GM18526 (cell line): ENCODE results near the gene SPAG4.

Experiments
- POLR2A ChIP-seq: IDR thresholded peaks from 3 replicates; pipeline ENCODE4 v1.6.1; 2011; ENCODE audit not compliant: insufficient read length; ENCODE audit errors: extremely low read depth

SPAG4 gene, protein sequence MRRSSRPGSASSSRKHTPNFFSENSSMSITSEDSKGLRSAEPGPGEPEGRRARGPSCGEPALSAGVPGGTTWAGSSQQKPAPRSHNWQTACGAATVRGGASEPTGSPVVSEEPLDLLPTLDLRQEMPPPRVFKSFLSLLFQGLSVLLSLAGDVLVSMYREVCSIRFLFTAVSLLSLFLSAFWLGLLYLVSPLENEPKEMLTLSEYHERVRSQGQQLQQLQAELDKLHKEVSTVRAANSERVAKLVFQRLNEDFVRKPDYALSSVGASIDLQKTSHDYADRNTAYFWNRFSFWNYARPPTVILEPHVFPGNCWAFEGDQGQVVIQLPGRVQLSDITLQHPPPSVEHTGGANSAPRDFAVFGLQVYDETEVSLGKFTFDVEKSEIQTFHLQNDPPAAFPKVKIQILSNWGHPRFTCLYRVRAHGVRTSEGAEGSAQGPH

GRCh38 chr20:35615667-35616464 is at the start of gene SPAG4:
TSS of gene SPAG4 (plus strand) at chr20:35615829. CDS start at chr20:35616004, 175 bp downstream.
- peak; percentile 80 for TF ChIP-seq POLR2A

DNA sequence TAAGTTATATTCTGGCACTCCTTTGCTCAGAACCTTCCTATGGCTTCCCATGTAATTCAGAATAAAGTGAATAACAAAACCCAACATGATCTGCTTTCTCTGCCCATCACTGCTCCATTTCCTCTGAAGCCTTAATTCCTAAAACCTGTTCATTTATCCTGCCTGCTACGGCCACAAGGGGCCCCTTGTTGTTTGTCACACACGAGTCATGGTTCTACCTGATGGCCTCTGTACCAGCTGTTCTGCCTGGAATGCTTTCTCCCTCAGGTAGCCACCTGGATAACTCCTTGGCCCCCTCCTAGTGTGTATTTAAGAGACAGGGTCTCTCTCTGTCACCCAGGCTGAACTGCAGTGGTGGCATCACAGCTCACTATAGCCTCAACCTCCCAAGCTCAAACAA is 47.0 kb upstream of the SPAG4 start:
- TF ChIP-seq POLR2A: no peak

DNA sequence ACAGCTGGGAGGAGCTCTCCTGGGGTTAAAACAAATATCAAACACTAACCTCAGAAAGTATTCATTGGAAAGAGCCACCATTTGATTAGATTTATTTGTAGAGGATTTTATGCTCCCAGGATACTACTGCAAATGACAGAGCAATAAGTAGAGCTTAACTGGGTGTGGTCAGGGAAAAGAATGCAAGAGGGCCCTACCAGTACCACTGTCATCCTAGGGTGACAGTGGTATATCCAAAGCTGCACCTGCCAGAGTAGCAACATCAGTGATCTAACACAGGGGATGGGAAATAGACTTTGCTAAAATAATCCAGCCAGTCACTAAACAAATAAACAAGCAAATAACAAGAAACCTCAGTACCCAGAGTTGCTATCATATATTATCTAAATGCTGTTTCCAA is 44.1 kb upstream of the SPAG4 start:
- no peak for TF ChIP-seq POLR2A

DNA sequence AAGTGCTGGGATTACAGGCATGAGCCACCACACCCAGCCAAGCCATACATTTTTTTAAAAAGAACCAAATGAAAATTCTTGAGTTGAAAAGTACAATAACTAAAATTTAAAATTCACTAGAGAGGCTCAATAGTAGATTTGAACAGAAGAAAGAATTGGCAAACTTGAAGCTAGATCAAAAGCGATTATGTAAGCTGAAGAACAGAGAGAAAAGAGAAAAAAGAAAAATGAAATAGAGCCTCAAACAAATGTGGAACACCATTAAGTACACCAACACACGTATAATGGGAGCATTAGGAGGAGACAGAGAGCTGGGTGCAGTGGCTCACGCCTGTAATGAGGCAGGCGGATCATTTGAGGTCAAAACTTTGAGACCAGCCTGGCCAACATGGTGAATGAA is 42.8 kb upstream of the SPAG4 start:
- TF ChIP-seq POLR2A: no peak

GRCh38 chr20:35575958-35576357 is 39.7 kb upstream of the SPAG4 start:
- no peak for TF ChIP-seq POLR2A

GRCh38 chr20:35576816-35577215 is 38.8 kb upstream of the SPAG4 start:
- TF ChIP-seq POLR2A: no peak

GRCh38 chr20:35578469-35578868 is 37.2 kb upstream of the SPAG4 start:
- TF ChIP-seq POLR2A: no peak

DNA sequence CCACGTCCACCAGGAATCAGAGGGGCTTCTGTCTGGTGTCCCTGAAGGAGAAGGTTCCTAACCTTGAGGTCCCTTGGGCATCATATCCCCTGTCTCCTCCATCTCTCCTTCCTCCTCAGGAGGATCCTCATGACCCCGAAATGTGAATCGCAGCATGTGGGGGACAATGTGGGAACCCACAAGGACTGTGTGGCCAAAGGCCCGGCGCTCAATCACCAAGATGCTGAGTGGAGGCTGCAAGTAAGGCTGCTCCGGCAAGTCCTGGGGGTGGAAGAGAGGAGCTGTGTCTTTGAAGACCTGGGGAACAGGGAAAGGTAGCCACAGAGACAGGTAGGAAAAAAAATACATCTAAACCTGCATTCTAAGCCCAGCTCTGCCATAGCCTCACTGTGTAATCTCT is 36.4 kb upstream of the SPAG4 start:
- TF ChIP-seq POLR2A: no peak

DNA sequence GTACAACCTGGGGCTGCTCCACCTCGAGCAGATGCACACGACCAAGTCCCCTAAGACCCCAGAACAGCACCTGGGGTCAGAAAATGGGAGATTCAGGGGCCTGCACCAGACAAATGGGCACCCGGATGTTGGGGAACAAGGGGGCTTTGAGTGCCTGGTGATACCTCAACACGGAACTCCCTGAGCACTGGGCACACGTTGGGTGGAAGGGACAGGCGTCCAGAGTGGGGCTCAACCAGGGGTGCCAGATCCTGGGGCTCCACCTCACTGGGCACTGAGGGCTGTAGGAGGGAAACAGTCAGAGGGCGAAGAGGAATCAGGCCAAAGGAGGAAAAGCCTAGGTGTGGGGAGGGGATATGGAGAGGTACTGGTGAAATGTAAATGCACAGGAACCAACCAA is 33.5 kb upstream of the SPAG4 start:
- no peak for TF ChIP-seq POLR2A

DNA sequence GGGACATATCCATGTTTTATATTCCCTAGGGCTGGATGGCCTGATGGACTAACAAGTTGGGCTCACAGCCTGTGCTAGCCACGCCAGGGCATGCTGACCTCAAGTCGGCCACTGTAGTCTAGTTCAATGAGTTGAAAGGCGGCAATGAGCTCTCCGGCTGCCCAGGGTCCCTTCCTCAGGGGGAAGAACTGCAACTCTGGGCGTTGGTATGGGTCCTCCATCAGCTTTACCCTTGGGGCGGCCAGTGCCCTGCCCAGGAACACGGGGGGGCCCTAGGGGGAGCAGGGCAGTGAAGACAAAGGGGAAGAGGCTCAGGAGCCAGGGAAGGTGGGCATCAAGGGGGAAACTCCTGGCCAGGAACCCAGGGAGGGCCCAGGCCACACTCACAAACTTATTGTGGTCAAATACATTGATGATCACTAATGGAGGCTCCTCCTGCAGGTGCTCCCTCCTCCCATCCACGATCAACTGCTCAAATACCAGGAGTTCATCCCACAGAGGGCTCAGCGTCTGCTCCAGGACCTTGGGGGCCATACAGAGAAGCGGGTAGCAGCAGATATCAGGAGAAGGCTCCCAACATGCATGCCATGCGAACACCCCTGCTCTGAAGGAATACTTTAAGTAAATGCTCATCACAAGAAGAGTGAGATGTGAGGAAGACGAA is 32.8 kb upstream of the SPAG4 start:
- no peak for TF ChIP-seq POLR2A

DNA sequence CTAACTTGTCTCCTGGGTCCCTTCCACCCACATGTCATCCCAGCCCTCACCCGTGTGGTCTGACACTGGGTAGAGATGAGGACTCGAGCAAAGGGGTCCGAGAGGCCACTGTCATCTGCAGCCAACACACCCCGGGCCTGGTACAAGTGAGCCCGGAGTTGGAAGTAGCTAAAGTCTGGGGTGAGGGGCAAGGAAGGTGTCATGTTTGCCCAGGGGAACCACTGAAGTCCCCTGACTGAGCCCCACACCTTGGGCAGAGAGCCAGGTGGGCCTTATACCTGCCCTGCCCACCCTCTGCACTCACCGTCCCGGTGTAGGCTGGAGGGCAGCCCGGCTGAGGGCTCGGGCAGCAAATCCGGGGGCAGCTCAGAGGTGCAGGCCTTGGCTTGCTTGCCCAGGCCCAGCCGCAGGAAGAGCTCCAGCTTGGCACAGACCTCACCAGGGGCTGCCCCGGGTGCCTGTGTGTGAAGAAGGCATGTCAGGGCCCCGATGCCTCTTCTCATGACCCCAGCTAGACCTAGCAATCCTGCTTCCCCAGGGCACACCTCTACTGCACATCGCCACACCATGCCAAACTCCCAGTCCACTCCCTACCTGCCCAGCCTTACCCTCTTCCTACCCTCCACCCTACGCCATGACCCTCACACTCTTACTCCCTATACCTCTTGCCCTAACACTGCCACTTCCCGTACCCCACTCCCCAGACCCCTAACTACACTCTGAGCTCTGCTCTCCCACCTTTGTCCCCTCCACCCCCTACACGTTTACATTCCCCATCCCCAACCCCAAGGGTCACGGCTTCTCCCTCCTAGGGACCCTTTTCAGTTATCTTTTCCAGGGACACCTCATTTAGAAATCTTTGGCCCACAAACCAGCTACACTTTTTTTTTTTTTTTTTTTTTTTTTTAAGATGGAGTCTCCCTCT is 31.7 kb upstream of the SPAG4 start:
- no peak for TF ChIP-seq POLR2A

- TF ChIP-seq POLR2A: no peak
Observed at GRCh38 chr20:35586751-35587425, 28.7 kb upstream of the SPAG4 start.

DNA sequence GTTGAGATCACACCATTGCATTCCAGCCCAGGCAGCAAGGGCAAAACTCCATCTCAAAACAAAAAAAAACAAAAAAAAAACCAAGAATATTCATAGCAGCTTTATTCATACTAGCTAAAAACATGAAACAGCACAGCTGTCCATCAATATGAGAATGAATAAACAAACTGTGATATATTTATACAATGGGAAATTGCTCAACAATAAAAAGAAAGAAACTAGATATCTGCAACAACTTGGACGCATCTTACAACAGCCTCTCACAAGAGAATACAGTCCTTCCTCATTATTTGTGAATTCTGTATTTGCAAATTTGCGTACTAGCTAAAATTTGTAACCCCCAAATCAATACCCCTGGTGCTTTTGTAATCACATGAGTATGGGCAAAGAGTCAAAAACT is 28.2 kb upstream of the SPAG4 start:
- no peak for TF ChIP-seq POLR2A

GRCh38 chr20:35588397-35588796 is 27.2 kb upstream of the SPAG4 start:
- no peak for TF ChIP-seq POLR2A
